HepG2 (cell line): ENCODE results near the gene HDLBP. TPM values are rescaled to one million over a fixed set of nuclear protein-coding genes. Genes with fewer than 3 reads are reported as not detected.

ENCODE experiments used
- ATAC-seq: fragments of 200-7000 bp; cut with Tn5 transposase; 3 replicates; pipeline ENCODE4 v1.9.1; 2020; ENCODE audit warnings: mild to moderate bottlenecking, moderate library complexity
- BruUV-seq: library from RNA; stranded (reverse); fragments of 400-500 nt; replicated peaks from 2 replicates; lab custom pipeline; 2021; lab: Mats Ljungman, UMichigan
- CTCF ChIA-PET: fragments of 300-600 bp; formaldehyde crosslinking; extraction: SDS; loops from one replicate; lab custom pipeline; 2021; ENCODE audit warnings: low total read pairs, inconsistent platforms, low intra/inter-chr PET ratio; lab: Yijun Ruan, JAX
- POLR2A ChIA-PET: fragments of 350-600 bp; sonication (Branson Sonifier 250); formaldehyde crosslinking; loops from one replicate; lab custom pipeline; 2020; ENCODE audit warnings: antibody characterized with exemption, inconsistent platforms; lab: Yijun Ruan, JAX
- DNase-seq: peaks from one replicate; pipeline ENCODE4 v3.0.0-alpha.2; 2015; ENCODE audit warnings: low spot score
- FAIRE-seq: peaks from 3 replicates; lab custom pipeline; 2011; peaks lifted over from hg19 to GRCh38; lab: Jason Lieb, UNC
- H2AFZ ChIP-seq: one replicate; pipeline ENCODE4 v1.6.1; 2011; ENCODE audit warnings: low read length, inconsistent platforms
- H3K27ac ChIP-seq: fragments of 300-600 bp; 3 replicates; pipeline ENCODE4 v1.8.0; 2011; ENCODE audit warnings: mixed run types, mild to moderate bottlenecking, mixed read lengths, low read length, inconsistent platforms; ENCODE audit not compliant: insufficient read depth; ENCODE audit errors: extremely low read length
- H3K27me3 ChIP-seq, 2 experiments: fragments of 200-600 bp in 1 of 2; 2 replicates in 1 of 2; 3 replicates in 1 of 2; pipeline versions ENCODE4 v1.6.0 to v1.8.0; 2011; ENCODE audit warnings: low read length in 2 of 2, mild to moderate bottlenecking in 2 of 2, moderate library complexity in 2 of 2, inconsistent platforms in 1 of 2; ENCODE audit not compliant: insufficient read depth in 2 of 2, control insufficient read depth in 1 of 2
- H3K36me3 ChIP-seq, 2 experiments: fragments of 200-600 bp in 1 of 2; replicated peaks in 1 of 2; 2 replicates in 1 of 2; 3 replicates in 1 of 2; pipeline versions ENCODE4 v1.5.1 to v1.8.0; 2011; ENCODE audit warnings: low read length in 2 of 2, inconsistent platforms in 1 of 2; ENCODE audit not compliant: insufficient read depth in 2 of 2, control insufficient read depth in 1 of 2
- H3K4me1 ChIP-seq: 2 replicates; pipeline ENCODE4 v1.5.1; 2012; ENCODE audit warnings: low read length, inconsistent platforms; ENCODE audit not compliant: insufficient read depth
- H3K4me2 ChIP-seq: 2 replicates; pipeline ENCODE4 v1.6.0; 2011; ENCODE audit warnings: low read depth, low read length, inconsistent platforms
- H3K4me3 ChIP-seq, 3 experiments: fragments of 200-600 bp in 1 of 3; sonication (generic), shearing (Covaris generic) in 1 of 3; replicated peaks in 1 of 3; 2 replicates each; pipeline ENCODE4 v1.5.1; 2011 to 2016; ENCODE audit warnings: low read length in 3 of 3, inconsistent platforms in 2 of 3, low read depth in 2 of 3, mild to moderate bottlenecking in 2 of 3, control low read depth in 1 of 3, mixed read lengths in 1 of 3; ENCODE audit not compliant: insufficient read depth in 1 of 3
- H3K79me2 ChIP-seq: one replicate; pipeline ENCODE4 v1.6.1; 2011; ENCODE audit warnings: low read length, inconsistent platforms; ENCODE audit not compliant: insufficient read depth
- H3K9ac ChIP-seq: 2 replicates; pipeline ENCODE4 v1.6.0; 2011; ENCODE audit warnings: mild to moderate bottlenecking, low read depth, low read length, inconsistent platforms; ENCODE audit not compliant: insufficient read depth
- H3K9me3 ChIP-seq: 2 replicates; pipeline ENCODE4 v1.5.1; 2012; ENCODE audit warnings: mild to moderate bottlenecking, low read length
- H4K20me1 ChIP-seq: 2 replicates; pipeline ENCODE4 v1.6.0; 2011; ENCODE audit warnings: inconsistent platforms, mild to moderate bottlenecking, low read length, moderate library complexity; ENCODE audit not compliant: insufficient read depth
- CBFB ChIP-seq: sonication (generic); formaldehyde crosslinking; IDR thresholded peaks from 2 replicates; pipeline ENCODE4 v1.4.0; 2020; ENCODE audit warnings: missing genetic modification reagents
- FOXK2 ChIP-seq: fragments of 450-650 bp; IDR thresholded peaks from 2 replicates; pipeline ENCODE4 v1.6.1; 2016
- HOXA3 ChIP-seq: sonication (generic); formaldehyde crosslinking; IDR thresholded peaks from 2 replicates; pipeline ENCODE4 v1.5.0; 2020; ENCODE audit warnings: missing genetic modification reagents
- KAT8 ChIP-seq: IDR thresholded peaks from 2 replicates; pipeline ENCODE4 v1.6.1; 2016; ENCODE audit warnings: missing genetic modification reagents, missing compliant biosample characterization
- MED1 ChIP-seq: sonication (generic); formaldehyde crosslinking; IDR thresholded peaks from 2 replicates; pipeline ENCODE4 v1.4.0; 2020; ENCODE audit warnings: missing genetic modification reagents
- NCOA2 ChIP-seq: sonication (generic); formaldehyde crosslinking; IDR thresholded peaks from 2 replicates; pipeline ENCODE4 v1.8.0; 2022; ENCODE audit warnings: inconsistent platforms
- RBM22 ChIP-seq: fragments of 200-400 bp; formaldehyde crosslinking; optimal IDR thresholded peaks from 2 replicates; pipeline ENCODE3; 2017; ENCODE audit warnings: mild to moderate bottlenecking, low read length, moderate library complexity
- RXRA ChIP-seq: sonication (generic); formaldehyde crosslinking; IDR thresholded peaks from 2 replicates; pipeline ENCODE4 v1.5.1; 2020; ENCODE audit warnings: missing genetic modification reagents
- TGIF2 ChIP-seq: IDR thresholded peaks from 2 replicates; pipeline ENCODE4 v1.6.1; 2016; ENCODE audit warnings: control low read depth, missing compliant biosample characterization
- ZNF317 ChIP-seq: sonication (generic); formaldehyde crosslinking; IDR thresholded peaks from 2 replicates; pipeline ENCODE4 v1.5.0; 2020; ENCODE audit warnings: mild to moderate bottlenecking, missing genetic modification reagents
- WGBS: methylation state at CpG from one replicate; pipeline ENCODE4 v1.1.6; 2017; ENCODE audit warnings: low lambda C conversion rate; 5-methylcytosine and 5-hydroxymethylcytosine counted together
- in situ Hi-C: cut with HindIII; loops from 2 replicates; pipeline ENCODE4 v1.10.0; 2017; ENCODE audit warnings: low pct_unique_long_range_greater_than_20kb; ENCODE audit not compliant: extremely low pct_ligation_motif_present
- intact Hi-C: fragments of 100-400 bp; cut with micrococcal nuclease; formaldehyde crosslinking; loops from one replicate; pipeline ENCODE4 v1.10.0; 2022; ENCODE audit not compliant: unreplicated experiment
- polyA plus RNA-seq, 8 experiments: library from polyadenylated mRNA; depleted of rRNA in 3 of 8; stranded (reverse) in 7 of 8; unstranded in 1 of 8; fragments of >200 nt; fragmentation: Illumina TruSeq in 4 of 8; extraction: Trizol in 4 of 8; gene quantifications; 2 replicates each; pipeline versions ENCODE4 v1.2.1 to v1.2.3, GENCODE V29; 2011 to 2016; ENCODE audit warnings: low read depth in 4 of 8, missing spikeins in 1 of 8, mixed read lengths in 1 of 8; ENCODE audit not compliant: insufficient read depth in 1 of 8
- total RNA-seq, 5 experiments: library from RNA; depleted of rRNA; stranded (reverse); fragments of >200 nt; fragmentation: Illumina TruSeq; extraction: Trizol; gene quantifications; 2 replicates each; pipeline ENCODE4 v1.2.3, GENCODE V29; 2016; ENCODE audit warnings: low read depth in 1 of 5
- TF ChIP-seq, protein P1 (sequence below): sonication (generic); formaldehyde crosslinking; IDR thresholded peaks from 2 replicates; pipeline ENCODE4 v1.4.0; 2020; ENCODE audit warnings: low read depth, mild to moderate bottlenecking, missing genetic modification reagents
- TF ChIP-seq, protein P2 (sequence below): sonication (generic); formaldehyde crosslinking; IDR thresholded peaks from 2 replicates; pipeline ENCODE4 v1.5.0; 2020; ENCODE audit warnings: mild to moderate bottlenecking, missing genetic modification reagents, moderate library complexity
- TF ChIP-seq, protein P3 (sequence below): IDR thresholded peaks from 2 replicates; pipeline ENCODE4 v1.6.1; 2016; ENCODE audit warnings: low read depth

The HDLBP gene
- total and polyA plus RNA-seq, 2 of the 13 experiments (the other 11 are each of a cell fraction or from before 2014, with no cell fraction given), result 464 to 707 TPM

DNA sequence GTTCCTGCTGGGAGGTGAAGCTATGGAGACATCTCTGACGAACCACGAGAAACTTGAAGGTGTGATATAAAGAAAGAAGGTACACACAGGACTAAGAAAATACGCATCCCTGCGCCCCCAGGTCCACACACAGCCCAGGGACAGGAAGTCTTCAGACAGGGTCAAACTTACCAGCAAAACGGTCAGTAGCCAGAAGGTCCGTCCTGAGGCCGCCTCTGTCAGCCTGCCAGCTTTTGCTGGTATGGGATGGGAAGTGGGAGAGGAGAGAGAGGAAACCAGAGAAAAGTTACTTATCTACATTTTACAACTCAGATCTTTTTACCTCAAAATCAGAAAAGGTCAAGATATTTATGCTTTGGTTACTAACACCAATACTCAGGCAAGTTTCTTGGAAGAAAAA is 47.2 kb downstream of the HDLBP start:
- in situ Hi-C loops, result loop anchor here (5.0 kb wide), 1 partner anchor 49 kb away; the partner anchor contains the start of genes HDLBP and SEPTIN2
- POLR2A ChIA-PET, result interaction anchor here (0.6 to 1.0 kb wide), 2 partner anchors 9 to 38 kb away, joined by 3 to 4 read pairs; no protein-coding TSS in a partner anchor
- Histone ChIP-seq H3K4me1 (peaks cover 57% of the 10 kb centered on the region), H3K36me3 (peaks cover 35 to 55% of the 10 kb centered on the region in 2 experiments), H3K4me2 (no peak overlapping the region), H3K4me3 (no peak overlapping the region), H3K27me3 (no peaks in the 10 kb centered on the region; a peak in 1 of 5 replicates), H3K79me2 (peaks cover 89% of the 10 kb centered on the region), H3K9ac (no peak overlapping the region), H3K27ac (no peak overlapping the region), H2AFZ (no peak overlapping the region), H3K9me3 (no peaks in the 10 kb centered on the region), H4K20me1 (peaks cover 74% of the 10 kb centered on the region)
- CTCF ChIA-PET, result no interaction called here
- ATAC-seq, result no peak
- peak; percentile 24 for TF ChIP-seq RBM22
- TF ChIP-seq, protein P1, sequence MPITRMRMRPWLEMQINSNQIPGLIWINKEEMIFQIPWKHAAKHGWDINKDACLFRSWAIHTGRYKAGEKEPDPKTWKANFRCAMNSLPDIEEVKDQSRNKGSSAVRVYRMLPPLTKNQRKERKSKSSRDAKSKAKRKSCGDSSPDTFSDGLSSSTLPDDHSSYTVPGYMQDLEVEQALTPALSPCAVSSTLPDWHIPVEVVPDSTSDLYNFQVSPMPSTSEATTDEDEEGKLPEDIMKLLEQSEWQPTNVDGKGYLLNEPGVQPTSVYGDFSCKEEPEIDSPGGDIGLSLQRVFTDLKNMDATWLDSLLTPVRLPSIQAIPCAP (CRISPR knock-in tag), result no peak
- no peak for FAIRE-seq
- intact Hi-C loops, result no loop called here
- DNase-seq, result no peak
- BruUV-seq, result no TSS peak
- WGBS, result 89% methylated on average over 7 of the region's 7 CpGs

DNA sequence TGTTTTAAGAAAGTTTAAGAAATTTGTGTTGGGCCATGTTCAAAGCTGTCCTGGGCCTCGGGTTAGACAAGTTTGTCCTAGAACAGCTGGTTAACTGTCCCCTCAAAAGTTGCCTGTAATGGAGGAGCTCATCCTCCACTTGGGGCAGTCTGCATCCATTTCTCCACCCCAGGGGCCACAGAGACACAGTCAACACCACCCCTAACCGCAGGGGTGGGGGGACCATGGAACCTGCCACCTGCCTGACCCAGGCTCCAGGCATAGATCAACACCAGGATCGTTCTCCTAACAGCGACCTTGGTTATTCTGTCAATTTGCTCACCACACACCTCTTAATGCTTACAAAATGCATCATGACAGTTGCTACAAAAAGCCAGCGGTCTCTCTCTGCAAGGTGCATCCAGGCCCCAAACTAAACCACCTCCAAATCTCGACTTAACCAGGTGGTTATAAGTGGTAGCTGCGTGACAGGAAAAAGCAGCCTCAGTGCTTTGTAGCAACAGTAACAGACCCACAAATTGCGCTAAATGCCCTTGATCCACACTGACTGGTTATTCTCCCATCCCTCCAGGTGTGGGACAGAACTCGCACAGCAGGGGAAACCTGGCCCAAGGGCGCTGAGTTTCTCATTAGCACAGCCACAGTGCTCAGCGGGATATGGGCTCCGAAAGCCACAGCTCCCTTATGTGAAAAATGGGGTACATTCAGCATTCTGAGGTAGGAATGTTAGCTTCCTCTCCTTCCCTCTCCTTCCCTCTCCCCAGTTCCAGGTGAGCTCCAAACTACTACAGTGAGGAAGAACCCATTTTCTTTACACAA is 48.0 kb downstream of the HDLBP start:
- H3K79me2 ChIP-seq, result peaks cover 89% of the 10 kb centered on the region
- intact Hi-C loops, result no loop called here
- TF ChIP-seq ZNF317 (CRISPR knock-in tag) (peak; percentile 72; the same call in 1 of the 2 replicates), KAT8 (no peak), CBFB (CRISPR knock-in tag) (0 out of 2 replicates have a peak, but pooled peaks have one; percentile 60), FOXK2 (no peak), TGIF2 (no peak), RXRA (CRISPR knock-in tag) (peak; percentile 31; the same call in 1 of the 2 replicates), MED1 (CRISPR knock-in tag) (0 out of 2 replicates have a peak, but pooled peaks have one; percentile 13), NCOA2 (0 out of 2 replicates have a peak, but pooled peaks have one; percentile 17), HOXA3 (CRISPR knock-in tag) (peak; percentile 19; the same call in 1 of the 2 replicates)
- TF ChIP-seq, protein P2, sequence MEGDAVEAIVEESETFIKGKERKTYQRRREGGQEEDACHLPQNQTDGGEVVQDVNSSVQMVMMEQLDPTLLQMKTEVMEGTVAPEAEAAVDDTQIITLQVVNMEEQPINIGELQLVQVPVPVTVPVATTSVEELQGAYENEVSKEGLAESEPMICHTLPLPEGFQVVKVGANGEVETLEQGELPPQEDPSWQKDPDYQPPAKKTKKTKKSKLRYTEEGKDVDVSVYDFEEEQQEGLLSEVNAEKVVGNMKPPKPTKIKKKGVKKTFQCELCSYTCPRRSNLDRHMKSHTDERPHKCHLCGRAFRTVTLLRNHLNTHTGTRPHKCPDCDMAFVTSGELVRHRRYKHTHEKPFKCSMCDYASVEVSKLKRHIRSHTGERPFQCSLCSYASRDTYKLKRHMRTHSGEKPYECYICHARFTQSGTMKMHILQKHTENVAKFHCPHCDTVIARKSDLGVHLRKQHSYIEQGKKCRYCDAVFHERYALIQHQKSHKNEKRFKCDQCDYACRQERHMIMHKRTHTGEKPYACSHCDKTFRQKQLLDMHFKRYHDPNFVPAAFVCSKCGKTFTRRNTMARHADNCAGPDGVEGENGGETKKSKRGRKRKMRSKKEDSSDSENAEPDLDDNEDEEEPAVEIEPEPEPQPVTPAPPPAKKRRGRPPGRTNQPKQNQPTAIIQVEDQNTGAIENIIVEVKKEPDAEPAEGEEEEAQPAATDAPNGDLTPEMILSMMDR (CRISPR knock-in tag), result peak; percentile 63
- TF ChIP-seq, protein P3, sequence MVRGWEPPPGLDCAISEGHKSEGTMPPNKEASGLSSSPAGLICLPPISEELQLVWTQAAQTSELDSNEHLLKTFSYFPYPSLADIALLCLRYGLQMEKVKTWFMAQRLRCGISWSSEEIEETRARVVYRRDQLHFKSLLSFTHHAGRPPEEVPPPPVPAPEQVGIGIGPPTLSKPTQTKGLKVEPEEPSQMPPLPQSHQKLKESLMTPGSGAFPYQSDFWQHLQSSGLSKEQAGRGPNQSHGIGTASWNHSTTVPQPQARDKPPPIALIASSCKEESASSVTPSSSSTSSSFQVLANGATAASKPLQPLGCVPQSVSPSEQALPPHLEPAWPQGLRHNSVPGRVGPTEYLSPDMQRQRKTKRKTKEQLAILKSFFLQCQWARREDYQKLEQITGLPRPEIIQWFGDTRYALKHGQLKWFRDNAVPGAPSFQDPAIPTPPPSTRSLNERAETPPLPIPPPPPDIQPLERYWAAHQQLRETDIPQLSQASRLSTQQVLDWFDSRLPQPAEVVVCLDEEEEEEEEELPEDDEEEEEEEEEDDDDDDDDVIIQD, result 0 out of 2 replicates have a peak, but pooled peaks have one; percentile 23

More for the DNA sequence above, 48.0 kb downstream of the HDLBP start:
- H3K36me3 ChIP-seq, result peaks cover 44 to 64% of the 10 kb centered on the region in 2 experiments
- in situ Hi-C loops, result loop anchor here (5.0 kb wide), 1 partner anchor 50 kb away; the partner anchor contains the start of genes HDLBP and SEPTIN2
- no TSS peak for BruUV-seq
- ChIA-PET CTCF (no interaction called here), POLR2A (interaction anchor here (0.9 to 1.0 kb wide), 3 partner anchors 10 to 48 kb away, joined by 3 to 7 read pairs (median 3); partner anchors contain the start of genes HDLBP and SEPTIN2)
- H2AFZ ChIP-seq, result no peak overlapping the region
- WGBS, result 70% methylated on average over 11 of the region's 12 CpGs
- no peaks in the 10 kb centered on the region; a peak in 1 of 5 replicates for H3K27me3 ChIP-seq
- peak; percentile 43 for DNase-seq
- no peak overlapping the region for H3K4me3 ChIP-seq
- ATAC-seq, result peak; percentile 39
- no peaks in the 10 kb centered on the region for H3K9me3 ChIP-seq
- H3K27ac ChIP-seq, result peak overlapping the region; percentile 4
- 0 out of 2 replicates have a peak overlapping the region, but pooled peaks have one; percentile 2 for H3K4me2 ChIP-seq
- peaks cover 51% of the 10 kb centered on the region for H3K4me1 ChIP-seq
- no peak overlapping the region for H3K9ac ChIP-seq
- FAIRE-seq, result peak; percentile 28
- H4K20me1 ChIP-seq, result peaks cover 80% of the 10 kb centered on the region
